Spleen (tissue), 11 donors: Measurements from ENCODE around the gene PDE1C. TPM values are rescaled to one million over a fixed set of nuclear protein-coding genes. Genes with fewer than 3 reads are reported as not detected.
A peak's percentile ranks its signal among the peaks of the same experiment; 100 is the strongest.

Experiments used
- DNase-seq: peaks from one replicate; pipeline ENCODE4 v3.0.0-alpha.2; 2020
- H3K27ac ChIP-seq, 8 donors: fragments of 200-600 bp; sonication (generic) in 7 of 8; 1 replicate in 4 of 8; 2 replicates in 4 of 8; pipeline versions ENCODE4 v1.5.0 to v1.8.0; 2016 to 2021; ENCODE audit warnings: inconsistent platforms in 4 of 8, mild to moderate bottlenecking in 4 of 8, moderate library complexity in 1 of 8
- H3K27me3 ChIP-seq, 7 donors: fragments of 200-600 bp; sonication (generic) in 6 of 7; replicated peaks in 1 of 7; 1 replicate in 4 of 7; 2 replicates in 3 of 7; pipeline versions ENCODE4 v1.5.0 to v1.8.0; 2016 to 2021; ENCODE audit warnings: inconsistent platforms in 3 of 7, mild to moderate bottlenecking in 1 of 7
- H3K36me3 ChIP-seq, 6 donors: fragments of 200-600 bp; sonication (generic) in 5 of 6; 1 replicate in 4 of 6; 2 replicates in 2 of 6; pipeline versions ENCODE4 v1.5.0 to v1.8.0; 2016 to 2021; ENCODE audit warnings: inconsistent platforms in 2 of 6
- H3K4me1 ChIP-seq, 6 donors: fragments of 200-600 bp; sonication (generic) in 5 of 6; 1 replicate in 3 of 6; 2 replicates in 3 of 6; pipeline versions ENCODE4 v1.5.0 to v1.8.0; 2016 to 2021; ENCODE audit warnings: inconsistent platforms in 3 of 6
- H3K4me3 ChIP-seq, 8 donors: fragments of 200-600 bp; sonication (generic) in 7 of 8; 1 replicate in 4 of 8; 2 replicates in 4 of 8; pipeline versions ENCODE4 v1.5.0 to v1.8.0; 2016 to 2021; ENCODE audit warnings: inconsistent platforms in 4 of 8, mild to moderate bottlenecking in 4 of 8, moderate library complexity in 2 of 8
- H3K9me3 ChIP-seq, 8 donors: fragments of 200-600 bp; sonication (generic) in 7 of 8; 1 replicate in 4 of 8; 2 replicates in 4 of 8; pipeline versions ENCODE4 v1.5.0 to v1.8.0; 2016 to 2021; ENCODE audit warnings: inconsistent platforms in 4 of 8
- CTCF ChIP-seq, 11 experiments: fragments of 200-600 bp in 7 of 11; fragments of 450-650 bp in 4 of 11; sonication (generic) in 4 of 11; IDR thresholded peaks in 8 of 11; conservative IDR thresholded peaks in 3 of 11; 1 replicate in 7 of 11; 2 replicates in 4 of 11; pipeline versions ENCODE4 v1.4.0 to v1.8.0; 2016 to 2021; ENCODE audit warnings: antibody characterized with exemption in 11 of 11, inconsistent platforms in 4 of 11, mild to moderate bottlenecking in 1 of 11
- POLR2A ChIP-seq, 3 donors: fragments of 450-650 bp; IDR thresholded peaks; one replicate each; pipeline ENCODE4 v1.5.1; 2017; ENCODE audit warnings: antibody characterized with exemption in 3 of 3, mild to moderate bottlenecking in 1 of 3
- POLR2AphosphoS5 ChIP-seq, 3 donors: sonication (generic); formaldehyde crosslinking; IDR thresholded peaks; one replicate each; pipeline ENCODE4 v1.5.1; 2017; ENCODE audit warnings: antibody characterized with exemption in 3 of 3
- WGBS, 5 donors: extraction: QIAGEN DNeasy Blood & Tissue Kit in 3 of 5; methylation state at CpG; one replicate each; pipeline versions ENCODE4 v1.1.5 to v1.1.7; 2013 to 2018; 5-methylcytosine and 5-hydroxymethylcytosine counted together
- intact Hi-C: fragments of 100-400 bp; cut with DNase I; formaldehyde crosslinking; loops from one replicate; pipeline ENCODE4 v1.15.0; 2023; ENCODE audit warnings: low total_unique reads
- polyA plus RNA-seq, 3 donors: library from polyadenylated mRNA; stranded (reverse); fragments of 200-250 nt; gene quantifications; one replicate each; pipeline ENCODE4 v1.2.1, GENCODE V29; 2013
- total RNA-seq, 7 donors: library from RNA; depleted of rRNA in 3 of 7; stranded (reverse); fragments of >200 nt in 3 of 7; fragmentation: NEBNext Ultra II Directional in 4 of 7; extraction: Animal tissue kit (Norgen Biotek cat#: 25700) in 4 of 7; gene quantifications; one replicate each; pipeline versions ENCODE4 v1.1.0 to v1.2.1, GENCODE V29; 2016 to 2021
- donor health status: healthy with polysubstance abuse.
- donor health status: DM: no; HTN: no; CAD: no; lungs with moderate emphysema.
- donor health status: DM: no; HTN: no; CAD: no.
- donor health status: Bipolar disorder and iron deficiency.
- donor health status: healthy.
- donor health status: DM: no; HTN: no; CAD: no.
- donor health status: DM: yes; HTN: yes; CAD: no.

Gene PDE1C
- total and polyA plus RNA-seq, 10 donors: 0.53 to 3.3 (median 1.6) TPM

- H3K9me3 ChIP-seq: no peaks in the 10 kb centered on the region
- H3K36me3 ChIP-seq: no peaks in the 10 kb centered on the region
- no peaks in the 10 kb centered on the region for H3K27me3 ChIP-seq
- H3K27ac ChIP-seq: no peak overlapping the region
- H3K4me3 ChIP-seq: no peak overlapping the region
- no peak for DNase-seq
- intact Hi-C loops: no loop called here
- no peaks in the 10 kb centered on the region for H3K4me1 ChIP-seq
- TF ChIP-seq POLR2A (IDR thresholded peaks at IDR 0.05) (no peak), POLR2AphosphoS5 (IDR thresholded peaks at IDR 0.05) (no peak), CTCF (IDR thresholded peaks at IDR 0.05 in 8 of 11, conservative IDR thresholded peaks at IDR 0.05 in 3 of 11) (no peak)
- 78 to 89% (median 87%) methylated on average over 3 of the region's 3 CpGs for WGBS, 5 donors
Observed at GRCh38 chr7:31786326-31786725, 283.9 kb downstream of the PDE1C start.

- TF ChIP-seq POLR2AphosphoS5 (IDR thresholded peaks at IDR 0.05) (no peak), POLR2A (IDR thresholded peaks at IDR 0.05) (no peak), CTCF (IDR thresholded peaks at IDR 0.05 in 8 of 11, conservative IDR thresholded peaks at IDR 0.05 in 3 of 11) (no peak)
Observed at GRCh38 chr7:31785101-31785500, 285.1 kb downstream of the PDE1C start.

GRCh38 chr7:31783221-31783620, 287.0 kb downstream of the PDE1C start:
- Histone ChIP-seq H3K36me3 (no peaks in the 10 kb centered on the region), H3K4me3 (no peak overlapping the region), H3K9me3 (no peaks in the 10 kb centered on the region), H3K27ac (no peak overlapping the region), H3K27me3 (no peaks in the 10 kb centered on the region), H3K4me1 (no peaks in the 10 kb centered on the region)
- DNase-seq: no peak
- TF ChIP-seq POLR2AphosphoS5 (IDR thresholded peaks at IDR 0.05) (no peak), POLR2A (IDR thresholded peaks at IDR 0.05) (no peak), CTCF (IDR thresholded peaks at IDR 0.05 in 8 of 11, conservative IDR thresholded peaks at IDR 0.05 in 3 of 11) (no peak)
- WGBS, 5 donors: 56 to 78% (median 73%) methylated on average over 2 of the region's 2 CpGs
- intact Hi-C loops: no loop called here

More at GRCh38 chr7:31785101-31785500, 285.1 kb downstream of the PDE1C start:
- H3K4me3 ChIP-seq: no peak overlapping the region
- DNase-seq: no peak
- intact Hi-C loops: no loop called here
- no peaks in the 10 kb centered on the region for H3K4me1 ChIP-seq
- WGBS, 5 donors: 67 to 90% (median 79%) methylated on average over 2 of the region's 2 CpGs
- H3K27ac ChIP-seq: no peak overlapping the region
- H3K27me3 ChIP-seq: no peaks in the 10 kb centered on the region
- no peaks in the 10 kb centered on the region for H3K36me3 ChIP-seq
- H3K9me3 ChIP-seq: no peaks in the 10 kb centered on the region

GRCh38 chr7:31782411-31782991, 287.7 kb downstream of the PDE1C start:
- no peak for DNase-seq
- intact Hi-C loops: no loop called here
- 46 to 56% (median 51%) methylated on average over 7 of the region's 7 CpGs for WGBS, 5 donors
- Histone ChIP-seq H3K4me1 (no peaks in the 10 kb centered on the region), H3K27ac (no peak overlapping the region), H3K36me3 (no peaks in the 10 kb centered on the region), H3K9me3 (no peaks in the 10 kb centered on the region), H3K4me3 (no peak overlapping the region), H3K27me3 (no peaks in the 10 kb centered on the region)
- no peak for TF ChIP-seq POLR2A (IDR thresholded peaks at IDR 0.05)
- TF ChIP-seq CTCF (IDR thresholded peaks at IDR 0.05 in 8 of 11, conservative IDR thresholded peaks at IDR 0.05 in 3 of 11): peak in 9 of 11 experiments; percentile 34 to 75 (median 55)
- no peak for TF ChIP-seq POLR2AphosphoS5 (IDR thresholded peaks at IDR 0.05)
